ENCODE measurements around the gene GRM8.

- TF ChIP-seq CTCF (IDR thresholded peaks at IDR 0.05; ENCODE audit: low read depth, low read length, poor library complexity, severe bottlenecking): no peak
- TF ChIP-seq EZH2phosphoT487 (IDR thresholded peaks at IDR 0.05; ENCODE audit: borderline replicate concordance, low read length): no peak
These were observed 222.9 kb downstream of the GRM8 start for GRCh38 chr7:127029823-127030222.
